Brain microvascular endothelial cell (primary cell): ENCODE data around the gene CWC22.
"Not testable (repeated sequence)": the region's sequence is repeated elsewhere in the genome, so short reads cannot be mapped to it uniquely, and the experiment has no call there.

Experiments used
- DNase-seq: peaks from one replicate; pipeline ENCODE4 v3.0.0-alpha.2; 2020
- H3K27ac ChIP-seq: fragments of 250-450 bp; sonication (Bioruptor Pico); 2 replicates; pipeline ENCODE4 v1.5.1; 2020; ENCODE audit warnings: mild to moderate bottlenecking, moderate library complexity
- H3K27me3 ChIP-seq: fragments of 250-450 bp; sonication (Bioruptor Pico); replicated peaks from 2 replicates; pipeline ENCODE4 v1.5.1; 2020; ENCODE audit warnings: mild to moderate bottlenecking
- H3K36me3 ChIP-seq: fragments of 250-450 bp; sonication (Bioruptor Pico); replicated peaks from 2 replicates; pipeline ENCODE4 v1.5.1; 2020; ENCODE audit warnings: mild to moderate bottlenecking
- H3K4me3 ChIP-seq: 2 replicates; pipeline ENCODE4 v1.5.1; 2011; ENCODE audit warnings: low read depth, mild to moderate bottlenecking, control low read depth, low read length, moderate library complexity
- in situ Hi-C: cut with HindIII; loops from 2 replicates; pipeline ENCODE4 v1.10.0; 2017; ENCODE audit warnings: low sequenced_read_pairs, low pct_ligation_motif_present
- TF ChIP-seq, protein P1 (sequence below): IDR thresholded peaks from 2 replicates; pipeline ENCODE4 v1.5.1; 2011; ENCODE audit warnings: low read depth, mild to moderate bottlenecking, moderate library complexity, low read length, control low read depth, inconsistent platforms; ENCODE audit errors: missing control alignments

The CWC22 gene

DNA sequence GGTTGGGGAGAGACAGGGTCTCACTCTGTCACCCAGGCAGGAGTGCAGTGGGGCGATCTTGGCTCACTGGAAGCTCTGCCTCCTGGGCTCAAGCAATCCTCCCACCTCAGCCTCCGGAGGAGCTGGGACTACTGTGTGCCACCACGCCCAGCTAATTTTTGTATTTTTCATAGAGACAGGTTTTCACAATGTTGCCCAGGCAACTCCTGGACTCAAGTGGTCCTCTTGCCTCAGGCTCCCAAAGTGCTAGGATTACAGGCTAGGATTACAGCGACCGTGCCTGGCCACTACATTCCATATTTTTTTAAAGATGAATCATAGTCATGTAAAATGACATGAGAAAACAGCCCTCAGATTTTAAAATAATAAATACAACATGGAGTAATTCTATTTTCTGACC, 32.3 kb downstream of the CWC22 start:
- no peaks in the 10 kb centered on the region for H3K27me3 ChIP-seq
- in situ Hi-C loops: no loop called here
- TF ChIP-seq, protein P1, sequence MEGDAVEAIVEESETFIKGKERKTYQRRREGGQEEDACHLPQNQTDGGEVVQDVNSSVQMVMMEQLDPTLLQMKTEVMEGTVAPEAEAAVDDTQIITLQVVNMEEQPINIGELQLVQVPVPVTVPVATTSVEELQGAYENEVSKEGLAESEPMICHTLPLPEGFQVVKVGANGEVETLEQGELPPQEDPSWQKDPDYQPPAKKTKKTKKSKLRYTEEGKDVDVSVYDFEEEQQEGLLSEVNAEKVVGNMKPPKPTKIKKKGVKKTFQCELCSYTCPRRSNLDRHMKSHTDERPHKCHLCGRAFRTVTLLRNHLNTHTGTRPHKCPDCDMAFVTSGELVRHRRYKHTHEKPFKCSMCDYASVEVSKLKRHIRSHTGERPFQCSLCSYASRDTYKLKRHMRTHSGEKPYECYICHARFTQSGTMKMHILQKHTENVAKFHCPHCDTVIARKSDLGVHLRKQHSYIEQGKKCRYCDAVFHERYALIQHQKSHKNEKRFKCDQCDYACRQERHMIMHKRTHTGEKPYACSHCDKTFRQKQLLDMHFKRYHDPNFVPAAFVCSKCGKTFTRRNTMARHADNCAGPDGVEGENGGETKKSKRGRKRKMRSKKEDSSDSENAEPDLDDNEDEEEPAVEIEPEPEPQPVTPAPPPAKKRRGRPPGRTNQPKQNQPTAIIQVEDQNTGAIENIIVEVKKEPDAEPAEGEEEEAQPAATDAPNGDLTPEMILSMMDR: no peak
- H3K36me3 ChIP-seq: peaks cover 15% of the 10 kb centered on the region
- no peak overlapping the region for H3K27ac ChIP-seq
- H3K4me3 ChIP-seq: no peak overlapping the region
- peak; percentile 57 for DNase-seq

DNA sequence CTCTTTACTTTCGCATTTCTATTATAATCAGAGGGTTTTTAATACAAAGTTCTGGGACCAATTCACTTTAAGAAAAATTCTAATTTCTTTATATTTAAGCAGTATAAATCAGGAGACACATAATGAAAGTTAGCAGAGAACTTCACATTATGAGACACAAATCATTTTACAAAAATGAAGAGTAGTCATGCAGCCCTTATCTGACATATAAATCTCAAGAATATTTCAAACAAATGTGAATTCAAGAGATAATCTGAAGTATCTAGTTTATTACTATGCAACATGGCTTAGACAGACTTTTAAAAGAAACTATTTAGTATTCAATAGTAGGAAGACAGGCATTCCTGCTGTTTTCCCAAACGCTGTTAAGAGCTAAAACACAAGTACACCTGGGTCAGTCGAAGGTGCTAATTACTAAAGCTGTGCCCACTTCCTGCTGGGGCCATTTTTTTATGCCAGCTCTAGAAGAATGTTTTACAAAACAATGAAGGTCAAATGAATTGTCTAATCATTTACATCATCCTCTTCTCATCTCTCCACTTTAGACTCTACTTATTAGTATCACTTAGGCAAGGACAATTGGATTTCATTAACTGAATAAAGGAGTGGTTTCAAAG, 40.2 kb downstream of the CWC22 start:
- TF ChIP-seq, protein P1: no peak
- no peaks in the 10 kb centered on the region for H3K27me3 ChIP-seq
- H3K36me3 ChIP-seq: peaks cover 7% of the 10 kb centered on the region
- H3K4me3 ChIP-seq: no peak overlapping the region
- H3K27ac ChIP-seq: no peak overlapping the region
- no peak for DNase-seq
- in situ Hi-C loops: no loop called here

DNA sequence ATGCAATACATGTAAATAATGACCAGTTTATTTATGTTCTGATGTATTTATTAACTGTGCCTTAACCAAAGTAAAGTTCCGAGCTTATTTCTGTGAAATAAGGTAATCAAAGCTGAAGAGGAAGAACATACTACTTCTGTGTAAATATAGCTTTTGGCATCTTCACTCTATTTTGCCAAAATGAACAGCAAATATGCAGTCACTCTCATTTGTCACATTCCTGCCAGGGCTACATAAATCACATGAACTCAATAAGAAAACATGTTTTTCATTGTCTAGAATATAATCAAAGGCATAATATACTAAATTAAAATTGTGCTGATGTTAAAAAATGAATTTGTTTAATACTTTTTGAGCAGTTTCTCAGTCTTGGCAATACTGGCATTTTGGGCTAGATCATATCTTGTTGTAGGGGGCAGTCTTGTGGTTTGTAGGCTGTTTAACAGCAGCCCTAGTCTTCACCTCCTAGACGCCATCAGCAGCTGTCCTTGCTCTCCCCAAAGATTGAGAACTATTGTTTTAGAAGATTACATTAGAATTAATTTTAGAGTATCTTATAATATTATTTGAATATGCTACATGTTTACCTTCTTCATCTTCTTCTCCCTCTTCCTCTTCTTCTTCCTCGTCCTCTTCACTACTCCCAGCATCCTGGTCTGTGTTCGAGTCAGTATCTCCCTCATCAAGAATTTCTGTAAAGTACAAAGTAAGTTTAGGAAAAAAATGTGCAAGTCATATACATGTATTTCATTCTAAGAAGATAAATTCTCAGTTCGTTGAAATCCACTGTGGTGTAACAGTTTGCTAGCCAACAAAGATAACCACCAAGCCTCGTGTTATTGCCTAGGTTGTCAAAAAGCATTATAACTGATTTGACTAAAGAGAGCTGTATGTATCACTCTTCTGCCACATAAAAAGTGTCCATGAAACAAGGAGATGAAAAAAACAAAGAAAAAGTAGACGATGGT, 41.5 kb downstream of the CWC22 start:
- DNase-seq: no peak
- in situ Hi-C loops: no loop called here
- Histone ChIP-seq H3K27ac (no peak overlapping the region), H3K4me3 (no peak overlapping the region), H3K36me3 (peaks cover 7% of the 10 kb centered on the region), H3K27me3 (no peaks in the 10 kb centered on the region)
- TF ChIP-seq, protein P1: no peak

DNA sequence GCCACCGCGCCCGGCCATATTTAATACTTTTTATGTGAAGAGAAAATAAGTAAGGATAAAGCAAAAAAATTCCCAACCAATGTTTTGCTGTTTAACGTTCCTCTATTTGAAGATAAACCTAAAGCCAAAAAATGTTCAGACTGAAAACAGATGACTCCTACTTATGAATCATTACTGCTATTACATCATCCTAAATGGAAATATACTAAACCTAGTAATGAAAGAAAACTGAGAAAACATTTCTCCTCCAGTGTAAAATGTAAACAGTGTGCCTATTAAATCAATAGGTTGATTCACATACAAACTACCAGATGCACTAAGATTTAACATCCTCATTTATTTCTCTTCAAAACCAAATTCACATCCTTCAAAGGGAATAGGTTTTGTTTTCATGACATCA, 43.5 kb downstream of the CWC22 start:
- H3K36me3 ChIP-seq: peaks cover 2% of the 10 kb centered on the region

DNA sequence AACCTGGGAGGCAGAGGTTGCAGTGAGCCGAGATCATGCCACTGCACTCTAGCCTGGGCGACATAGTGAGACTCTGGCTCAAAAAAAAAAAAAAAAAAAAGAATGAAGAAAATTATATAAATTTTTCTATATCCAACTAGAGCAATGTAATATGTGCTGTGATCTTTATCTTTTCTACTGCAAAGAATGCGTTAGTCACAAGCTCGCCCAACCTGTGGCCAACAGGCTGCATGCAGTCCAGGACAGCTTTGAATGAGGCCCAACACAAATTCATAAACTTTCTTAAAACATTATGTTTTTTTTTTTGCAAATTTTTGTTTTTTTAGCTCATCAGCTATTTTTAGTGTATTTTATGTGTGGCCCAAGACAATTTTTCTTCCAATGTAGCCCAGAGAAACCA, 48.8 kb downstream of the CWC22 start:
- in situ Hi-C loops, H3K27ac ChIP-seq, H3K4me3 ChIP-seq, H3K36me3 ChIP-seq, DNase-seq, H3K27me3 ChIP-seq: not testable (repeated sequence)

More for the DNA sequence above, 43.5 kb downstream of the CWC22 start:
- DNase-seq: no peak
- H3K27ac ChIP-seq: peak overlapping the region; percentile 13
- in situ Hi-C loops: no loop called here
- TF ChIP-seq, protein P1: no peak
- H3K27me3 ChIP-seq: no peaks in the 10 kb centered on the region
- no peak overlapping the region for H3K4me3 ChIP-seq

DNA sequence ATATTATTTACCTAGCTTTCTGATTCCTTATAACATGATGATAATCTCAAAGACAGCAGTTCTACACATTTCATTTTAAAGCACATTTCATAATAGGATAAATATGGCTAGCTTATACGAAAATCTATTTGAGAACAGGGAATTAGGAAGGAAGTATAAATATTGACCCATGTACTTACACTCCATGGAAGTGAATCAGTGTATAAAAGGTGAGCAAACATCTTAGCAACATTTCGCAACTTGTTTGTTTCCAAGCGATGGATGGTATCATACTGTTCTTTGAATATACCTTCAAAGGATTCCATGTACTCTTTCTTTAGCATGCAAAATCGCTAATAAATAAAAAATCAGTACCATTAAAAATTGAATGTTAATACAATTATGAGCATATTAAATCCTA, 53.1 kb downstream of the CWC22 start:
- in situ Hi-C loops: no loop called here
- H3K36me3 ChIP-seq: peaks cover 22% of the 10 kb centered on the region

More for the DNA sequence above, 53.1 kb downstream of the CWC22 start:
- Histone ChIP-seq H3K27ac (no peak overlapping the region), H3K4me3 (no peak overlapping the region), H3K27me3 (no peaks in the 10 kb centered on the region)
- TF ChIP-seq, protein P1: no peak
- DNase-seq: no peak
